ENCODE results near the gene PCDH7.

Gene PCDH7

GRCh38 chr4:30722359-30723200 lies 2.4 kb downstream of the PCDH7 start:
- DNase-seq (ENCODE audit: low read depth in 1 of 2, low spot score in 1 of 2): no peak
- Histone ChIP-seq H3K4me3 (replicated peaks; ENCODE audit: insufficient read depth, low read length) (no peak overlapping the region), H3K27me3 (ENCODE audit: insufficient read depth, poor library complexity, severe bottlenecking) (peaks cover 49% of the 10 kb centered on the region), H3K27ac (replicated peaks) (no peak overlapping the region)
- TF ChIP-seq POLR2AphosphoS5 (IDR thresholded peaks at IDR 0.05; ENCODE audit: low read depth) (no peak), GABPA (IDR thresholded peaks at IDR 0.05; ENCODE audit: low read depth) (no peak), SPI1 (IDR thresholded peaks at IDR 0.05; ENCODE audit: borderline replicate concordance, low read depth) (no peak), CTCF (IDR thresholded peaks at IDR 0.05; ENCODE audit: insufficient read depth, low read length) (no peak), REST (IDR thresholded peaks at IDR 0.05; ENCODE audit: insufficient replicate concordance, low read depth) (no peak)

GRCh38 chr4:30723201-30723955 lies 3.2 kb downstream of the PCDH7 start:
- Histone ChIP-seq H3K27ac (replicated peaks) (no peak overlapping the region), H3K27me3 (ENCODE audit: insufficient read depth, poor library complexity, severe bottlenecking) (peaks cover 41% of the 10 kb centered on the region), H3K4me3 (replicated peaks; ENCODE audit: insufficient read depth, low read length) (no peak overlapping the region)
- DNase-seq (ENCODE audit: low read depth in 1 of 2, low spot score in 1 of 2): no peak
- TF ChIP-seq SPI1 (IDR thresholded peaks at IDR 0.05; ENCODE audit: borderline replicate concordance, low read depth): no peak
- TF ChIP-seq GABPA (IDR thresholded peaks at IDR 0.05; ENCODE audit: low read depth): no peak
- TF ChIP-seq CTCF (IDR thresholded peaks at IDR 0.05; ENCODE audit: insufficient read depth, low read length): no peak
- no peak for TF ChIP-seq REST (IDR thresholded peaks at IDR 0.05; ENCODE audit: insufficient replicate concordance, low read depth)
- TF ChIP-seq POLR2AphosphoS5 (IDR thresholded peaks at IDR 0.05; ENCODE audit: low read depth): no peak

DNA sequence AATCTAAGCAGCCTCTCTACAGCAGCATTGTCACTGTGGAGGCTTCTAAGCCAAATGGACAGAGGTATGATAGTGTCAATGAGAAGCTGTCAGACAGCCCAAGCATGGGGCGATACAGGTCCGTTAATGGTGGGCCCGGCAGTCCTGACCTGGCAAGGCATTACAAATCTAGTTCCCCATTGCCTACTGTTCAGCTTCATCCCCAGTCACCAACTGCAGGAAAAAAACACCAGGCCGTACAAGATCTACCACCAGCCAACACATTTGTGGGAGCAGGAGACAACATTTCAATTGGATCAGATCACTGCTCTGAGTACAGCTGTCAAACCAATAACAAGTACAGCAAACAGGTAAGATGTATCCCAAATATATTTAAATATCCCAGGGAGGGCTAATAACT lies 4.1 kb downstream of the PCDH7 start:
- Histone ChIP-seq H3K27me3 (ENCODE audit: insufficient read depth, poor library complexity, severe bottlenecking) (peaks cover 32% of the 10 kb centered on the region), H3K4me3 (replicated peaks; ENCODE audit: insufficient read depth, low read length) (no peak overlapping the region), H3K27ac (replicated peaks) (no peak overlapping the region)
- no peak for DNase-seq (ENCODE audit: low read depth in 1 of 2, low spot score in 1 of 2)
- TF ChIP-seq SPI1 (IDR thresholded peaks at IDR 0.05; ENCODE audit: borderline replicate concordance, low read depth): no peak
- TF ChIP-seq CTCF (IDR thresholded peaks at IDR 0.05; ENCODE audit: insufficient read depth, low read length): no peak
- TF ChIP-seq GABPA (IDR thresholded peaks at IDR 0.05; ENCODE audit: low read depth): no peak
- TF ChIP-seq REST (IDR thresholded peaks at IDR 0.05; ENCODE audit: insufficient replicate concordance, low read depth): no peak
- TF ChIP-seq POLR2AphosphoS5 (IDR thresholded peaks at IDR 0.05; ENCODE audit: low read depth): no peak

All from HL-60 (cell line).